Stimulated activated CD8-positive, alpha-beta memory T cell treated with anti-CD3 and anti-CD28 coated beads, Interleukin-7, amount 100 ng/mL, for 1 hour (primary cell): ENCODE measurements around the gene TRIM74.
"Not testable (repeated sequence)": the region's sequence is repeated elsewhere in the genome, so short reads cannot be mapped to it uniquely, and the experiment has no call there.

Source experiments
- DNase-seq, 2 donors: peaks; one replicate each; pipeline ENCODE4 v3.0.0-alpha.2; 2020; ENCODE audit warnings: low read depth in 2 of 2

TRIM74 gene

GRCh38 chr7:72954563-72955198 is 14.6 kb downstream of the TRIM74 start:
- DNase-seq, result not testable (repeated sequence)

GRCh38 chr7:72953901-72954562 is 15.2 kb downstream of the TRIM74 start:
- not testable (repeated sequence) for DNase-seq

- DNase-seq, result not testable (repeated sequence)
These were observed 18.8 kb downstream of the TRIM74 start for GRCh38 chr7:72950432-72950831.

GRCh38 chr7:72949686-72950085 is 19.6 kb downstream of the TRIM74 start:
- not testable (repeated sequence) for DNase-seq

- DNase-seq, result not testable (repeated sequence)
These were observed 20.0 kb downstream of the TRIM74 start for GRCh38 chr7:72949276-72949675.

GRCh38 chr7:72948714-72949113 is 20.6 kb downstream of the TRIM74 start:
- not testable (repeated sequence) for DNase-seq

- DNase-seq, result not testable (repeated sequence)
These were observed 23.0 kb downstream of the TRIM74 start for GRCh38 chr7:72946130-72946745.

GRCh38 chr7:72945597-72945996 is 23.7 kb downstream of the TRIM74 start:
- DNase-seq, result not testable (repeated sequence)

GRCh38 chr7:72944937-72945336 is 24.3 kb downstream of the TRIM74 start:
- not testable (repeated sequence) for DNase-seq

GRCh38 chr7:72942956-72943355 is 26.3 kb downstream of the TRIM74 start:
- DNase-seq, result not testable (repeated sequence)

- DNase-seq, result not testable (repeated sequence)
These were observed 27.1 kb downstream of the TRIM74 start for GRCh38 chr7:72942022-72942705.

GRCh38 chr7:72928216-72928615 is 41.0 kb downstream of the TRIM74 start:
- DNase-seq, result not testable (repeated sequence)

GRCh38 chr7:72927791-72928190 is 41.5 kb downstream of the TRIM74 start:
- not testable (repeated sequence) for DNase-seq

- no peak for DNase-seq
These were observed 43.6 kb downstream of the TRIM74 start for GRCh38 chr7:72925546-72926120.

- peak; percentile 68 to 74 for DNase-seq
These were observed 44.3 kb downstream of the TRIM74 start, which contains the start of gene POM121 for GRCh38 chr7:72924733-72925545. Gene POM121, plus strand, starts transcription at chr7:72925095. Its CDS starts 27 bp downstream, at chr7:72925122.

- no peak for DNase-seq
These were observed 44.9 kb downstream of the TRIM74 start for GRCh38 chr7:72924386-72924732.

GRCh38 chr7:72919256-72919775 is 50.0 kb downstream of the TRIM74 start:
- no peak for DNase-seq

- peak; percentile 8 to 14 for DNase-seq
These were observed 54.3 kb downstream of the TRIM74 start for GRCh38 chr7:72914756-72915525.

GRCh38 chr7:72913750-72914149 is 55.5 kb downstream of the TRIM74 start:
- DNase-seq, result not testable (repeated sequence)

- not testable (repeated sequence) for DNase-seq
These were observed 57.9 kb downstream of the TRIM74 start for GRCh38 chr7:72911395-72911794.
